OCI-LY1 (cell line): Measurements from ENCODE around the gene CUL2.

Experiments
- EZH2 ChIP-seq: fragments of 200-600 bp; sonication (generic), shearing (Covaris generic); IDR thresholded peaks from 2 replicates; pipeline ENCODE4 v1.8.0; 2017; ENCODE audit warnings: borderline replicate concordance, mixed run types, mild to moderate bottlenecking, antibody characterized with exemption, low read length, moderate library complexity, mixed read lengths
- TF ChIP-seq, protein P1 (sequence below): fragments of 200-600 bp; sonication (generic), shearing (Covaris generic); IDR thresholded peaks from 2 replicates; pipeline ENCODE4 v1.5.1; 2017; ENCODE audit warnings: mild to moderate bottlenecking, antibody characterized with exemption, low read length, moderate library complexity, mixed read lengths

DNA sequence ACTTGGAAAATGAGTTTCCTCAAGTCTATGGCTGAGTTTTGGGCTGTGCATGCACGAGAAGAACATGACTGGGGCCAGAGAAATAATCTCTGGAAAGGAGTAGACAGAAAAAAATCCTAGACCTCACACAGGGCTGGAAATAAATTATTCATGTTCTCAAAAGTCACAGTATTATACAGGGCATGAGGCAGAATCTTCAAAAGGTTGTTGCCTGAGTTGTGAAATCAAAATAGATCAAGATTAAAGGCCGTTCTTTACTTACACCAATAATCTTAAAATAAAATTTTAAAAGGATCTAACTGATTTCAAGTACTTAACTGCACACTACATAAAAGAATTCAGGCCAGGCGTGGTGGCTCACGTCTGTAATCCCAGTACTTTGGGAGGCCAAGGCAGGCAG lies 22.4 kb upstream of the CUL2 start:
- TF ChIP-seq, protein P1, sequence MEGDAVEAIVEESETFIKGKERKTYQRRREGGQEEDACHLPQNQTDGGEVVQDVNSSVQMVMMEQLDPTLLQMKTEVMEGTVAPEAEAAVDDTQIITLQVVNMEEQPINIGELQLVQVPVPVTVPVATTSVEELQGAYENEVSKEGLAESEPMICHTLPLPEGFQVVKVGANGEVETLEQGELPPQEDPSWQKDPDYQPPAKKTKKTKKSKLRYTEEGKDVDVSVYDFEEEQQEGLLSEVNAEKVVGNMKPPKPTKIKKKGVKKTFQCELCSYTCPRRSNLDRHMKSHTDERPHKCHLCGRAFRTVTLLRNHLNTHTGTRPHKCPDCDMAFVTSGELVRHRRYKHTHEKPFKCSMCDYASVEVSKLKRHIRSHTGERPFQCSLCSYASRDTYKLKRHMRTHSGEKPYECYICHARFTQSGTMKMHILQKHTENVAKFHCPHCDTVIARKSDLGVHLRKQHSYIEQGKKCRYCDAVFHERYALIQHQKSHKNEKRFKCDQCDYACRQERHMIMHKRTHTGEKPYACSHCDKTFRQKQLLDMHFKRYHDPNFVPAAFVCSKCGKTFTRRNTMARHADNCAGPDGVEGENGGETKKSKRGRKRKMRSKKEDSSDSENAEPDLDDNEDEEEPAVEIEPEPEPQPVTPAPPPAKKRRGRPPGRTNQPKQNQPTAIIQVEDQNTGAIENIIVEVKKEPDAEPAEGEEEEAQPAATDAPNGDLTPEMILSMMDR: no peak
- no peak for TF ChIP-seq EZH2
